ENCODE data around the gene FAM181A.
A peak's percentile ranks its signal among the peaks of the same experiment; 100 is the strongest.

Gene FAM181A

DNA sequence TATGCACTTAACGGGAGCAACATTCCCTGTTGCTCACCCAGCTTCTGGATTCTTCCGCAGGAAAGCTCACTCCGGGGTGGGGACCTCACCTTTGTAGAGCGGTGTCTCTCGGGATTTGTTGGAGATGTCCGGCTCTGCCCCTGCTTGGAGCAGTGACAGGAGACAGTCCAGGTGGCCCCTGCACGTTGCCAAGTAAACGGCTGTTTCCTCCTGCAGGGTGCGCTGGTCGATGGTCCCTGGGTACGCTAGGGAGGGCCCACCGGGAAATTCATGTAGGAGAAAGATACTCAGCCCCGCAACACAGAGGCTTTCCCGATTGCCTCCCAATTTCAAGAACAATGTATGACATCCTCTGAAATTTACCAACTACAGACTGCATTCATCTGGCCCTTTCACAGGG, 26.1 kb downstream of the FAM181A start:
- Histone ChIP-seq H3F3A (ENCODE audit: insufficient read depth, low read length) (no peaks in the 10 kb centered on the region), H3K27me3 (ENCODE audit: insufficient read depth, low read length) (no peaks in the 10 kb centered on the region), H3K9me2 (ENCODE audit: low read depth, low read length) (no peaks in the 10 kb centered on the region), H3K27ac (ENCODE audit: low read depth, low read length, poor library complexity, severe bottlenecking) (peak overlapping the region; percentile 100), H3K4me1 (ENCODE audit: insufficient read depth, low read length, severe bottlenecking) (peaks cover 62% of the 10 kb centered on the region), H4K20me1 (ENCODE audit: insufficient read depth, low read length) (no peaks in the 10 kb centered on the region), H3K4me3 (ENCODE audit: low read depth, low read length, poor library complexity, severe bottlenecking) (peak overlapping the region; percentile 62), H3K4me2 (ENCODE audit: low read length) (peak overlapping the region; percentile 93), H3K9me3 (ENCODE audit: low read length) (no peaks in the 10 kb centered on the region), H3K9ac (ENCODE audit: low read length) (peak overlapping the region; percentile 88), H2AFZ (ENCODE audit: low read length) (no peak overlapping the region), H3K79me2 (ENCODE audit: insufficient read depth, low read length) (no peaks in the 10 kb centered on the region), H3K36me3 (ENCODE audit: insufficient read depth, low read length) (peaks cover 60% of the 10 kb centered on the region)
- no peak for TF ChIP-seq EZH2 (IDR thresholded peaks at IDR 0.05; ENCODE audit: borderline replicate concordance, low read length)
- TF ChIP-seq, protein P1, sequence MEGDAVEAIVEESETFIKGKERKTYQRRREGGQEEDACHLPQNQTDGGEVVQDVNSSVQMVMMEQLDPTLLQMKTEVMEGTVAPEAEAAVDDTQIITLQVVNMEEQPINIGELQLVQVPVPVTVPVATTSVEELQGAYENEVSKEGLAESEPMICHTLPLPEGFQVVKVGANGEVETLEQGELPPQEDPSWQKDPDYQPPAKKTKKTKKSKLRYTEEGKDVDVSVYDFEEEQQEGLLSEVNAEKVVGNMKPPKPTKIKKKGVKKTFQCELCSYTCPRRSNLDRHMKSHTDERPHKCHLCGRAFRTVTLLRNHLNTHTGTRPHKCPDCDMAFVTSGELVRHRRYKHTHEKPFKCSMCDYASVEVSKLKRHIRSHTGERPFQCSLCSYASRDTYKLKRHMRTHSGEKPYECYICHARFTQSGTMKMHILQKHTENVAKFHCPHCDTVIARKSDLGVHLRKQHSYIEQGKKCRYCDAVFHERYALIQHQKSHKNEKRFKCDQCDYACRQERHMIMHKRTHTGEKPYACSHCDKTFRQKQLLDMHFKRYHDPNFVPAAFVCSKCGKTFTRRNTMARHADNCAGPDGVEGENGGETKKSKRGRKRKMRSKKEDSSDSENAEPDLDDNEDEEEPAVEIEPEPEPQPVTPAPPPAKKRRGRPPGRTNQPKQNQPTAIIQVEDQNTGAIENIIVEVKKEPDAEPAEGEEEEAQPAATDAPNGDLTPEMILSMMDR (IDR thresholded peaks at IDR 0.05; ENCODE audit: low read length): peak; percentile 62; the same call in 1 of the 2 replicates

DNA sequence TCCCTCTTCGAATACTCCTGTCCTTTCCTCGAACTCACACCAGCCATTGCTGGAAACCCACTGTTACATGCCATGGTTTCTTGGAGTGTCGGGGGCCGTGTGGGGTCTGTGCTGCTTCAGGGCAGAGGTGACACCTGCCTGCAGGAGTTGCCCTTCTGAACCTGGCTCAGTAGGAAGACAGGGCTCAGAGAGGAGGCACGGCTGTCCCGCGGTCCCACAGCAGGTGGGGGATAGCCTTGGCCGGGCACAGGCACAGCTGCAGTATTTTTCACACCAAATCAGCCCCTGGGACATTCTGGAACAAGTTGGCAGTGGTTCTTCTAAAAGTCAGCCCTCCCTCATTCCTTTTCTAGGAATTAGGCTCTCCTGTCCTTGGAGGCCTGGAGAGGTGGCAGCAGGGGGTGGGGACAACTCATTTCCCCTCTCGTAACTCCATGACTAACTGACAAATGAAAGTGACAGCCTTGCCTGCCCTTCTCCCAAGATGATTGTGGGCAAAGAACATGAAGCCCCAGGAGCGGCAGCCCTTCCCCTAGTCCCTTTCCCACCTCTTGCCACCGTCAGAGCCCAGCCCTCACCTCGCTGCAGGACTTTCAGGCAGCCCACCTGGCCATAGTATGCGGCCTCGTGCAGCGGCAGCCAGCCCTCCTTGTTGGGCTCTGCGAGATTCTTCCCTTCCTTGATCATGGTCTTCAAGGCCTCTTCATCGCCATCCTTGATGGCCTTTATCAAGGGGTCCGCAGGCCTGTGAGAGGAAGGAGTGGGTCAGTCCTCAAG, 26.8 kb downstream of the FAM181A start:
- no peaks in the 10 kb centered on the region for H3K27me3 ChIP-seq (ENCODE audit: insufficient read depth, low read length)
- H4K20me1 ChIP-seq (ENCODE audit: insufficient read depth, low read length): no peaks in the 10 kb centered on the region
- no peaks in the 10 kb centered on the region for H3K9me3 ChIP-seq (ENCODE audit: low read length)
- TF ChIP-seq, protein P1 (IDR thresholded peaks at IDR 0.05; ENCODE audit: low read length): no peak
- TF ChIP-seq EZH2 (IDR thresholded peaks at IDR 0.05; ENCODE audit: borderline replicate concordance, low read length): no peak
- H3K27ac ChIP-seq (ENCODE audit: low read depth, low read length, poor library complexity, severe bottlenecking): peak overlapping the region; percentile 100
- H3K9ac ChIP-seq (ENCODE audit: low read length): peak overlapping the region; percentile 88
- H3K36me3 ChIP-seq (ENCODE audit: insufficient read depth, low read length): peaks cover 54% of the 10 kb centered on the region
- peak overlapping the region; percentile 93 for H3K4me2 ChIP-seq (ENCODE audit: low read length)
- no peaks in the 10 kb centered on the region for H3K9me2 ChIP-seq (ENCODE audit: low read depth, low read length)
- no peaks in the 10 kb centered on the region for H3F3A ChIP-seq (ENCODE audit: insufficient read depth, low read length)
- H3K4me3 ChIP-seq (ENCODE audit: low read depth, low read length, poor library complexity, severe bottlenecking): peak overlapping the region; percentile 62
- H3K79me2 ChIP-seq (ENCODE audit: insufficient read depth, low read length): no peaks in the 10 kb centered on the region
- H3K4me1 ChIP-seq (ENCODE audit: insufficient read depth, low read length, severe bottlenecking): peaks cover 68% of the 10 kb centered on the region
- no peak overlapping the region for H2AFZ ChIP-seq (ENCODE audit: low read length)

DNA sequence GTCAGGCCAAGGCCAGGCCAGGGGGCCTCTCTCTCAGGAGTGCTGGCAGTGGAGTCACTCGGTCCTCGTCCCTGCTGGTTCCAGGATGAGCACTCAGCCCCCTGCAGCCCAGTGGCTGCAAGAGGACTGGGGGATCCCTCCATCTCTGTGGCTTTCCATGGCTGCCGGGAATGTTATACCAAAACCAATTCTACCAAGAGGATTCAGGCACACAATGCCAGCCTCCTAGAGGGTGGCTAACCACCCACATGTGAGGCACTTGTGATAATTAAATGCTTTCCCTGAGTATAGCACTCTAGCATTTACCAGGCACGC, 27.3 kb downstream of the FAM181A start:
- Histone ChIP-seq H3K4me2 (ENCODE audit: low read length) (peak overlapping the region; percentile 93), H3K4me3 (ENCODE audit: low read depth, low read length, poor library complexity, severe bottlenecking) (peak overlapping the region; percentile 62), H2AFZ (ENCODE audit: low read length) (no peak overlapping the region), H4K20me1 (ENCODE audit: insufficient read depth, low read length) (no peaks in the 10 kb centered on the region), H3K27ac (ENCODE audit: low read depth, low read length, poor library complexity, severe bottlenecking) (peak overlapping the region; percentile 100), H3K9me3 (ENCODE audit: low read length) (no peaks in the 10 kb centered on the region), H3K9me2 (ENCODE audit: low read depth, low read length) (no peaks in the 10 kb centered on the region), H3K27me3 (ENCODE audit: insufficient read depth, low read length) (no peaks in the 10 kb centered on the region), H3K79me2 (ENCODE audit: insufficient read depth, low read length) (no peaks in the 10 kb centered on the region), H3K36me3 (ENCODE audit: insufficient read depth, low read length) (peaks cover 49% of the 10 kb centered on the region), H3K9ac (ENCODE audit: low read length) (peak overlapping the region; percentile 88), H3K4me1 (ENCODE audit: insufficient read depth, low read length, severe bottlenecking) (peaks cover 74% of the 10 kb centered on the region), H3F3A (ENCODE audit: insufficient read depth, low read length) (no peaks in the 10 kb centered on the region)
- TF ChIP-seq, protein P1 (IDR thresholded peaks at IDR 0.05; ENCODE audit: low read length): no peak
- TF ChIP-seq EZH2 (IDR thresholded peaks at IDR 0.05; ENCODE audit: borderline replicate concordance, low read length): no peak

All from OCI-LY1 (cell line).